ENCODE results near the gene CDK17. TPM values are rescaled to one million over a fixed set of nuclear protein-coding genes. Genes with fewer than 3 reads are reported as not detected.
"Not testable (repeated sequence)": the region's sequence is repeated elsewhere in the genome, so short reads cannot be mapped to it uniquely, and the experiment has no call there.

The CDK17 gene
- total RNA-seq, 1 donor from 2014 or later: 127 TPM

- peak in 1 of 2 donors; percentile 13 for DNase-seq (ENCODE audit: low read depth in 2 of 2)
Observed at GRCh38 chr12:96419576-96420276, 19.5 kb upstream of the CDK17 start.

DNA sequence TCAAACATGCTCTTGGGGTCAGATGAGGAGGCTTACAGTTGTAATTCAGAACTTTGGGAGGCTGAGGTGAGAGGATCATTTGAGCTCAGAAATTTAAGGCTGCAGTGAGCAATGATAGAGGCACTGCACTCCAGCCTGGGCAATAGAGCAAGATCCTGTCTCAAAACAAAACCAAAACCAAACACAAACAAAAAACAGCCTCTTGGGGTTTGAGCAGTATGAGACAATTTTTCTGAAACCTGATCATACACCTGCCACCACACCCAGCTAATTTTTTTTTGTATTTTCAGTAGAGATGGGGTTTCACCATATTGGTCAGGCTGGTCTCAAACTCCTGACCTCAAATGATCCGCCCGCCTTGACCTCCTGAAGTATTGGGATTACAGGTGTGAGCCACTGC lies 17.4 kb upstream of the CDK17 start:
- DNase-seq (ENCODE audit: low read depth in 2 of 2): not testable (repeated sequence)

GRCh38 chr12:96416033-96416799 lies 16.0 kb upstream of the CDK17 start:
- DNase-seq (ENCODE audit: low read depth in 2 of 2): no peak

DNA sequence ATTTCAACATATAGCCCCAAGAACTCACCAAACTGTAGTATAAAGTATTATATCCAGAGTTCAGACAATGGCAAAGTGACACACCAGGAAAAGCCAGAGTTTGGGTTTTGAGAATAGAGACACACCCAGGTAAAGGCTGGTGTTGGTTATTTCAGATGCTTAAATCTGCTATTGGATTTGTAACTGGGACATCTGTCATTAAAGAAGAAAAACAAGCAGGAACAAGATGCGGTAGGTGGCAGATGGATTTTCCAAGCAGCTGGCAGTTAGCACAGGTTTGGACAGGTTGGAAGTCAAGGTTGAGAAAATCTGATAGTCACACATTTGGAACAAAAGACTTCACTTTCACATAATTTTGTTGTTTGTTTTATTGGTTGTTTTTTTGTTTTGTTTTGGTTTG lies 14.4 kb upstream of the CDK17 start:
- DNase-seq (ENCODE audit: low read depth in 2 of 2): no peak

- no peak for DNase-seq (ENCODE audit: low read depth in 2 of 2)
Observed at GRCh38 chr12:96412431-96412830, 12.2 kb upstream of the CDK17 start.

- peak in 1 of 2 donors; percentile 46 for DNase-seq (ENCODE audit: low read depth in 2 of 2)
Observed at GRCh38 chr12:96409731-96410130, 9.5 kb upstream of the CDK17 start.

- no peak for DNase-seq (ENCODE audit: low read depth in 2 of 2)
Observed at GRCh38 chr12:96408993-96409392, 8.8 kb upstream of the CDK17 start.

- not testable (repeated sequence) for DNase-seq (ENCODE audit: low read depth in 2 of 2)
Observed at GRCh38 chr12:96407429-96408097, 7.3 kb upstream of the CDK17 start.

GRCh38 chr12:96404696-96405095 lies 4.5 kb upstream of the CDK17 start:
- peak in 1 of 2 donors; percentile 72 for DNase-seq (ENCODE audit: low read depth in 2 of 2)

GRCh38 chr12:96403870-96404269 lies 3.6 kb upstream of the CDK17 start:
- no peak for DNase-seq (ENCODE audit: low read depth in 2 of 2)

DNA sequence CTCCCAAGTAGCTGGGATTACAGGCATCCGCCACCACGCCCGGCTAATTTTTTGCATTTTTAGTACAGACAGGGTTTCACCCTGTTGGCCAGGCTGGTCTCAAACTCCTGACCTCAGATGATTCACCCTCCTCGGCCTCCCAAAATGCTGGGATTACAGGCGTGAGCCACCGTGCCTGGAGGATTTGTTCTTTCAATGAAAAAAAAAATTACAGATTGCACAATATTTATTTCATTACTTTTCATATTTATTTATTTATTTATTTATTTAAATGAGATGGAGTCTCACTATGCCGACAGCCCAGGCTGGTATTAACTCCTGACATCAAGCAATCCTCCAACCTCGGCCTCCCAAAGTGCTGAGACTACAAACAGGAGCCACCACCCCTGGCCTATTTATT lies 2.3 kb upstream of the CDK17 start:
- not testable (repeated sequence) for DNase-seq (ENCODE audit: low read depth in 2 of 2)

- no peak for DNase-seq (ENCODE audit: low read depth in 2 of 2)
Observed at GRCh38 chr12:96402061-96402460, 1.8 kb upstream of the CDK17 start.

GRCh38 chr12:96401076-96401871 lies 1.0 kb upstream of the CDK17 start:
- peak; percentile 79 to 92 for DNase-seq (ENCODE audit: low read depth in 2 of 2)

DNA sequence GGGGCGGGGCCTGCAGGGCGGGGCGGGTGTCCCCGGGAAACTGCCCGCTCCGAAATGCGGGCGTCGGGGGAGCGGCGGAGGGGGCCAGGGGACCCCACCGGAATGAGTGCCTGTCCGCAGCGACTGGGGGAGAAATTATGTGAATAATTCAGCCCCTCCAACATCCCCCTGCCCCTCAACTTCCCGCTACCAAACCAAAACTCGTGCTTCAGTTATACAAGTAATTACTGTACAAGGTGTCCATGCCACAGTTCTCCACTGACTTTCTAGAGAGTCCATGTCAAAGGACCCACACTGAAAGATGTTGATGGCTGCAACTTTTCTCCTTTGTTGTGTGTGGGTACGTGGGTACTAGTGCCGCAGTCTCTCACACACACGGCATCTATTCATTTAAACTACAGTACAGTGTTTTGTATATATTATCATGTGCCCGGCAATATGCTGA lies 414 bp upstream of the CDK17 start:
- DNase-seq (ENCODE audit: low read depth in 2 of 2): peak in 1 of 2 donors; percentile 62

GRCh38 chr12:96399120-96399918 lies 920 bp downstream of the CDK17 start:
- peak; percentile 77 to 90 for DNase-seq (ENCODE audit: low read depth in 2 of 2)

DNA sequence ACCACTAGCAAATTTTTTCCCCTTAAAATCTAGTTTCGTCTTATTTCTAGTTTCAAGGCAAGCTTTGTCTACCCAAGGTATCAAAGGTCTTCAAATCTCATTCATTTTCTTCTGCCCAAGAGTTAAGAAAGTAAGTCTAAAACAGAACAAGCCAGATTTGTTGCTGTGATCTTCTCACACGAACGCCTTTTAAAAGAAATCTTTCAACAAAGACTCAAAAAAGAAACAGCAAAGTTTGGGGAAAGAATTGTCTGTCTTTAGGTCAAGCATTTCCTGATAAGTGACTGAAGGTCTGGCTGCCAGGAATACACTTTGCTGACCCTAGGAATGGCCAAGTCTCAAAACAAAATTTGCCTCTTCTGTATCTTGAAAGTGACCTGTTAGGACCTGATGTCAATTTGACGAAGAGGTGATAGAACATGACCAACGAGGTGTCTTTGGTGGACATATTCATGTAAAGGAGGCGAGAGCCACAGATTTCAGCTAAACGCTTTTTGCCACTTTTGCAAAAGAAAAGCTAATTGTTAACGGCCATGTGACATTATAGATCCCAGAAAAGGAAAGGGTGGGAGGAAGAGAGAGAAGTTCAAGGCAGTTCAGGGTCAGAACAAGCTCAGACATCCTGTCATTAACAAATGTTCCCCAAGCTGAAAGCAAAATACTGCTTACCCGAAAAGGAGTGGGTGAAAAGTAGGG lies 1.7 kb downstream of the CDK17 start:
- peak; percentile 43 to 68 for DNase-seq (ENCODE audit: low read depth in 2 of 2)

GRCh38 chr12:96397756-96398423 lies 2.3 kb downstream of the CDK17 start:
- DNase-seq (ENCODE audit: low read depth in 2 of 2): peak; percentile 52 to 53

GRCh38 chr12:96396914-96397313 lies 3.3 kb downstream of the CDK17 start:
- DNase-seq (ENCODE audit: low read depth in 2 of 2): no peak

DNA sequence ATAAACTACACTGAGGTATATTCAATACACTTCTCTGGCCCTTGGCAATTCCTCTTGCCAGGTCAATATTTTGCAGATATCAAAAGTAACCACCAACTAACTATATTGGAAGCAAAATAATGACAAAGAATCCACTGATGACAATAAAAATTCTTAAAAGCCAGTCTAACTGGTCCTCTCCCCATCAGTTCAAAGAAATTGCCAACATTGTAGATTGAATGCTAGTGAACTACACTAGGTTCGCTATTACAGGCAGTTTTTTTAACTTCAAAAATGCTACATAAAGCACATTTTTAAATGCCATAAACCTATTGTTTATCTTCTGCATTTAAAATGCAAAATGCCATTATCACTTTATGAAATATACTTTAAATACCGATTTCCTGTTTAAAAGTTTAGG lies 4.0 kb downstream of the CDK17 start:
- DNase-seq (ENCODE audit: low read depth in 2 of 2): no peak

All from lung microvascular endothelial cell (primary cell).